Hematopoietic multipotent progenitor cell treated with erythropoietin and hydrocortisone succinate and interleukin-3 and kit ligand, for 6 days (in vitro differentiated cells): Measurements from ENCODE around the gene TMTC3.
"Not testable (repeated sequence)": the region's sequence is repeated elsewhere in the genome, so short reads cannot be mapped to it uniquely, and the experiment has no call there.

Source experiments
- DNase-seq: peaks from one replicate; pipeline ENCODE4 v3.0.0-alpha.2; 2015

Gene TMTC3

DNA sequence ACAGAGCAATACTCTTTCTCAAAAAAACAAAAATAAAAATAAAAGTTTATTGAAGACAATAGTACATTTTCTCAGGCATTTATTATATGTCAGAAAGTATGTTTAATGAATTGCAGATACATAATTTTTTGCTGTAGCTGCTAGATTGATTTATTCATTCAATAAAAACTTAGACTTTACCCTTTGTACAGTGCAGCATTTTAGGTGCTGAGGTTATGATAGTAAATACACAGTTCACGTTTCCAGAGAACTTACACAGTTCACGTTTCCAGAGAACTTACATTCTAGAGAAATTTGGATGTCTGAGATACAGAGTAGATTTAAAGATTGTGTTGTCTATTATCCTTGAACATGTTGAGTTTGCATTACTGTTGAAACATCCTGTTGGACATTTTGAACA lies 25.3 kb downstream of the TMTC3 start:
- no peak for DNase-seq

DNA sequence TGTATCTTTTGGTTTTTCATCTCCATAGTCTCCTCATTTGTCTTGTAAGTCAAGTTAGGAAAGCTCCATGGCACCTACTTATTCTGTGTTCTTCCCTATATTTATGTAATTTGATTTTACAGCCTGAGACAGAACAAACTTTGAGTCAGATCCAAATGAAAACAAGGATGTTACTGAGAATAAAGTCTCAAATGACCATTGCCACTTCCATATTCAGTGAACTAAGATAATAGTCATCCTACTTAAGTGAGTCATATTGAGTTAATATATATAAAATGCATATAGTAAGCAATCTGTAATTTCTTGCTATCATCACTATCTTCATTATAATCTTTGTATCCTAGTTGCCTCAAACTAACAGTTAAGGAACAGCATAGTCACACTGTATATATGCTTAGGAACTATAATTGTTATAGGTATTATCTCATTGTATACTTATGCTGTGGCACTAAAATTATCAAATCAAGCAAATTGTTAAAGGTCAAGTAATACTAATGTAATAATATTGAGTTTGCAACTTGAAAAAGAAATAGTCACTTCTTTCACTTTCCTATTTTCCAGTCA lies 30.8 kb downstream of the TMTC3 start:
- DNase-seq: no peak

DNA sequence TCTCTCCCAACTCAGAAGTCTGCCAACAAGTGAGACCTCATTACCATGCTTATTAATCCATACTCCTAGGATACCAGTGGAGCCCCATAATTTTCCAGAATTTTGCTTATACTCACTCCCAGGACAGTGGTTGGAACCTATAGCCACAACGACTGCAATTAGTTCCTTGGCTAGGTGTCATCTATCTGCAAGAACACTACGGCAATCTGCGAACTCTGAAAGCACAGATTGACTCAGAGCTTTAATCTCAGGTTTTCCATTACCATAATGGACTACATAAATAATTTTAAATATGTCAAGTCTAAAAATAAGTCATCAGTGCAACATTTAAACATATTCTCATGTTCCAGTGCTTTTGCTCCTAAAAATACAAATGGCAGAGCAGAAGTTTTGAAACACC lies 33.4 kb downstream of the TMTC3 start:
- no peak for DNase-seq

DNA sequence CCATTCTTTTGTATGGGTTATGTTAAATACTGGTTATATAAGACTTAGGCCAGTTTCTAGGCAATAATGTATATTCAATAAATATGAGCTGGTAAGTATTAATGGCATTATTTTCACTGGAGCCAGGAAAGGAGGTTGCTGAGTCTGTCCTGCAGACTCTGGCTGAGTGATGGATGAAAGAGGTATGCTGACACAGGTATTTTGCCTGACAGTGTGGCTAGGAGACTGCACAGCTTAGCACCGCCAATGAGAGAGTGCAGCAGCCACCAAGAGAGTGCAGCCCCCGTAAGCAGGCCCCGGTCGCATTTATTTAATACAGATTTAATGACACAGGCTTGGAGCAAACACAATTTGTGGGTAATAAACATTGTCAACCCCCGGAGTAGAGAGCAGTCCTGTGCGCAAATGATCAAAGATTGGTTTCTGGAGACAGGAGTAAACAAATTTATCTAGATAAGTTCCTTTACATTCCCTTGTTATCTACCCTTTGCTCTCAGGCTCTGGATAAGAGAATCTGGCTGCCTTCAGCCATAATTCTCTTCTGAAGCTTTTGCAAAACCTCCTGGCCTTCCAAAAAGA lies 37.4 kb downstream of the TMTC3 start:
- no peak for DNase-seq

DNA sequence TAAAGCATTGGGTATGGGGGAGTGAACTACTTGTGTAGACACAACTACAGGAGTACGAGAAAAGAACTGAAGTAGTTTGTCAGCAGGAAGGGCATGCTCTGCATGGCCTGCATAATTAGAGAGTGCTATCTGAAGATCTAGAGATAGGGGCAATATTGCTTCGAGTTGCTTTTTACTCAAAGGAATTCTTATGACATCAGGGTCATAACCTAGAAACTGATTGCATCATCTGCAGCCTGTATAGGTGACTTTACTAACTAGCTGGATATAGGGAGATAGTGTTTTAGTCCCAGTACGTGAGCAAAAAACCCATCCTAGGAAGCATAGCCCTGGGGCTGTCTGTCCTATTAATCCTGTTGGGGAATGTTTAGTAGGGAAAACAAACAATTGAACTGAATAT lies 39.8 kb downstream of the TMTC3 start:
- peak; percentile 9 for DNase-seq

DNA sequence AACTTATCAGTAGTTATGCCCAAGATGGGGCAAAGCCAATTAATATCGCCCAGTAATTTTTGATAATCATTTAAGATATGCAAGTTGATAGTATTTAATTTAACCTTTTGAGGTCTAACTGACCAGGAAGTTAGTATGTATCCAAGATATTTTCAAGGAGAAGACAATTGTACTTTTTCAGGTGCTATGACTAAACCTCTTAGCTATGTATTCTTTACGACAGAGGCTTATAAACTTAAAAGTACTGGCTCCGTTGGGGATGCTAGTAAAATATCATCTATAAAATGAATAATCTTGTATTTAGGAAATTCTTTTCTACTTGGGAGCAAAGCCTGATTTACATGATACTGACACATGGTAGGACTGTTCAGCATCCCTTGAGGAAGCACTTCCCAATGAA lies 40.3 kb downstream of the TMTC3 start:
- DNase-seq: no peak

DNA sequence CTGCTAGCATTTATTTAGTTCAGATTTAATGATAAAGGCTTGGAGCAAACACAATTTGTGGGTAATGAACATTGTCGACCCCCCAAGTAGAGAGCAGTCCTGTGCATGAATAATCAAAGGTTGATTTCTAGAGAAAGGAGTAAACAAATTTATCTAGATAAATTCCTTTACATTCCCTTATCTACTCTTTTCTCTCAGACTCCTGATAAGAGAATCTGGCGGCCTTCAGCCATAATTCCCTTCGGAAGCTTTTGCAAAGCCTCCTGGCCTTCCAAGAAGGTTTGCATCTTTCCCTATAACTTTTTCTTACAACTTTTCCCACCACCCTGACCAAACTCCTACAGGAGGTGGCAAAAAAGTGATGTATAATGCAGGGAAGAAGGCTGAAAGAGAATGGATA lies 42.1 kb downstream of the TMTC3 start:
- DNase-seq: no peak

DNA sequence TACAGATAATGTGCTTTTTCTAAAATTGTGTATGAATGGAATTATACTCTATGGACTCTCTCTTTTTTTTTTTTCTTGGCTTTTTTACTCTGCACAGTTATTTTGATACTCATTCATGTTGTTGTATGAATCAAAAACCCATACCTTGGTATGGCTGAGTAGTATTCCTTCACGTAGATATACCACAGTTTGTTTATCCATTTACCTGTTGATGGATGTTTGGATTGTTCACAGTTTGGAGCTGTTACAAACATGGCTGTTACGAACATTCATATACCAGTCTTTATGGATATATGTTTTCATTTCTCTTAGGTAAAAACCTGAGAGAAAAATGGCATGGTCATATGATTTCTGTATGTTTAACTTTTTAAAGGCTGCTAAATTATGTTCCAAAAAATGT lies 43.2 kb downstream of the TMTC3 start:
- DNase-seq: no peak

DNA sequence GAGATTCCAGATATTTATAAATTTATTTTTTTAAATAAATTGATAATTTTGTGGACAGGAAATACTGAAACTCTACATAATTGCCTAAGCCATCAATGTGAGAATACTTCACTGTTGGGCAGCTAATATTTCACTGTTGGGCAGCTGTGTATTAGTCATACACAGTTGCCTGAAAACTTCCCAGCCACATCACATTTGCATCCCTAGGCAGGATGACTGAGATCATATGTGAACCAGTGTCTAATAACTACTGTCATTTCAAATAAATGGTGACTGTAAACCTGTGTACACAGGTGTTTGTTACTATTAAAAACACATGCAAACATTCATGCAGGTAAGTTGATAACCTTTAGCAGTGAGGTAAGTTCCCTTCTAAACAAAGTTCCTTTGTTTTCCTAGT lies 43.9 kb downstream of the TMTC3 start:
- no peak for DNase-seq

DNA sequence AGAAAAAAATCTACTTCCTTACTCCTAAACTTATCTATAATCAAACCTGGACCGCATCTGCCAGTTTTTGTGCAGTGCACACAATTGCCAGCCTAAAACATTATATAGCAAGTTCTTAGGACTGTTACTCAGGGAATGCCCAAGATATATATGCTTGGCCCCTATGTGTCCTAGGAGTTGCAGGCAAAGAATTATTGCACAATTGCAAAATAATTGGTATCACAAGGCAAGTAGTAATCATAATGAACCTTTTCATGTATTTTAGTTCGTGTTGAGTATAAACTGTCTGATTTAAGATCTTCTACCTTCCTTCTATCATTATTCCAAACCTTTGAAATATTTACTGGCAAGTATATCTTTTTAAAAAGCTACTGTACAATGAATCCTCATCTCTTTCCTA lies 45.5 kb downstream of the TMTC3 start:
- DNase-seq: no peak

DNA sequence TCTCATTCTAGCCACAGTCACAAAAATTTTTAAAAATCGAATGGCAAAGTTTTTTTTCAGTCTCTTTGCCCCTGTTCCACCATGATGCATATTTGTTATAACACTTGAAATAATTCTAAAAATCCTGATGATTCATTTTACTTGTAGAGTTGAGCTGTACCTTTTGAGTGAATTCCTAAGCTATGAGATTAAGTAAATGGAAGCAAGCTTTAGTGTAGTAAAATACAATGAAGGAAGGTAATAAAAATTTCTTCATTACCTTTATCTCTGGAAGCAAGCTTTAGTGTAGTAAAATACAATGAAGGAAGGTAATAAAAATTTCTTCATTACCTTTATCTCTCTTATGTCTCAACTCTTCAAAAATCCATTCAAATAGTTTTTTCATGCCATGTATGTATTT lies 46.1 kb downstream of the TMTC3 start:
- DNase-seq: no peak

DNA sequence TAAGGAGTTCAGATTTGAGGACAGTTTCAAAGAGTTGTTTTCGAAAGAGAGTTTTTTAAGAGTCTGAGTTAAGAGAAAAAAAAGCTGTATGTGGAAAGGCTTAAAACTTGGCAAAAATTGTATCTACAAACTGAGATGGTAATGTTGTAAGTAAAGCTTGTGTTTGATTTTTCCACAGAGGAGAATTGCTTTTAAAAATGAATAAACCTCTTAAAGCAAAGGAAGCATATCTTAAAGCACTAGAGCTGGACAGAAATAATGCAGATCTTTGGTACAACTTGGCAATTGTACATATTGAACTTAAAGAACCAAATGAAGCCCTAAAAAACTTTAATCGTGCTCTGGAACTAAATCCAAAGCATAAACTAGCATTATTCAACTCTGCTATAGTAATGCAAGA lies 50.3 kb downstream of the TMTC3 start:
- no peak for DNase-seq

DNA sequence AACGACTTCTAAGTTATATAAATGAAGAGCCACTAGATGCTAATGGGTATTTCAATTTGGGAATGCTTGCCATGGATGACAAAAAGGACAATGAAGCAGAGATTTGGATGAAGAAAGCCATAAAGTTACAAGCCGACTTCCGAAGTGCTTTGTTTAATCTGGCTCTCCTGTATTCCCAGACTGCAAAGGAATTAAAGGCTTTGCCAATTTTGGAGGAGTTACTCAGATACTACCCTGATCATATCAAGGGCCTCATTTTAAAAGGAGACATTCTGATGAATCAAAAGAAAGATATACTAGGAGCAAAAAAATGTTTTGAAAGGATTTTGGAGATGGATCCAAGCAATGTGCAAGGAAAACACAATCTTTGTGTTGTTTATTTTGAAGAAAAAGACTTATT lies 52.8 kb downstream of the TMTC3 start:
- DNase-seq: no peak

DNA sequence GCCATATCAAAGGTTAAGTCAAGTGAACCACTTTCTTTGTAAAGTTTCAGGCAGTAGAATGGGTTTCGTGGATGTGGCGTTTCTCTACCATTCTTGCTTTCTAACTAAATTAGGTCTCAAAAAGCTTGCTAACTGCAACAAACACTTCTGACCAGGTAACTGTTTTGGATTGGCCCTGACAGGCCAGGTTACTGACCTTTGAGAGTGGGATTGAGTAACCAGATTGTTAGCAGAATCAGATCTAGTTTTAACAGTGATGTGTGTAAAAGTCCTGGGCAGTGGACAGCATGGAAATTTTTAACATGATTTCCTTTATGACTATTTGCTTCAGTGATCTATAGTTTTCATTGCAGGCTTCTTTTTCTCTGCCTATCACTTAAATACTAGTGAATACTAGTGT lies 57.9 kb downstream of the TMTC3 start:
- no peak for DNase-seq

DNA sequence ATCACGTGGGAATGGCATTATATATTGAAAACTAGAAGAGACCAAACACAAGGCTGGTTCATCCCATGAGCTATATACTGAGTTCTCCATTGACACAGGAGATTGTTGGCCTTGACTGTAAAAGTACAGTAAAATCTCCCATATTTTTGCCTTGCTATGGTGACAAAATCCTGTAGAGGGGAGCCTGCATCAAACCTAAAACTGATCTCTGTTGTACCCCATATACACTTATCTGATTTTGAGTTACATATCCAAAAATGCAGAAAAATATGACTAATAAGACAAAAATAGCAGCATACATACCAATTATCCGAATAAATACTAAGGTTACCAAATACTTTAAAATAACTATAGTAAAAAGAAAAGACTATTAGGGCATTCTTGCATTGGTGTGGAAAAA lies 60.4 kb downstream of the TMTC3 start:
- DNase-seq: no peak

DNA sequence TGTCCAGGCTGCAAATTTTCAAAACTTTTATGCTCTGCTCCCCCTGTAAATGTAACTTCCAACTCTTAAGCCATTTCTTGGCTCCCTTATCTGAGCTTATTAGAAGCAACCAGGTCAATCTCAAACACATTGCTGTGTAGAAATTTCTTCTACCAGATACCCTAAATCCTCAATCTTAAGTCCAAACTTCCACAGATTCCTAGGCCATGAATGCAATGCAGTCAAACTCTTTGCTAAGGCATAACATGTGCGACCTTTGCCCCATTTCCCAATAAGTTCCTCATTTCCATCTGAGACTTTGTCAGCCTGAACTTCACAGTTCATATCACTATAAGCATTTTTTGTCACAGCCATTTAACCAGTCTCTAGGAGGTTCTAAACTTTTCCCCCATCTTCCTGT lies 64.5 kb downstream of the TMTC3 start:
- DNase-seq: no peak

DNA sequence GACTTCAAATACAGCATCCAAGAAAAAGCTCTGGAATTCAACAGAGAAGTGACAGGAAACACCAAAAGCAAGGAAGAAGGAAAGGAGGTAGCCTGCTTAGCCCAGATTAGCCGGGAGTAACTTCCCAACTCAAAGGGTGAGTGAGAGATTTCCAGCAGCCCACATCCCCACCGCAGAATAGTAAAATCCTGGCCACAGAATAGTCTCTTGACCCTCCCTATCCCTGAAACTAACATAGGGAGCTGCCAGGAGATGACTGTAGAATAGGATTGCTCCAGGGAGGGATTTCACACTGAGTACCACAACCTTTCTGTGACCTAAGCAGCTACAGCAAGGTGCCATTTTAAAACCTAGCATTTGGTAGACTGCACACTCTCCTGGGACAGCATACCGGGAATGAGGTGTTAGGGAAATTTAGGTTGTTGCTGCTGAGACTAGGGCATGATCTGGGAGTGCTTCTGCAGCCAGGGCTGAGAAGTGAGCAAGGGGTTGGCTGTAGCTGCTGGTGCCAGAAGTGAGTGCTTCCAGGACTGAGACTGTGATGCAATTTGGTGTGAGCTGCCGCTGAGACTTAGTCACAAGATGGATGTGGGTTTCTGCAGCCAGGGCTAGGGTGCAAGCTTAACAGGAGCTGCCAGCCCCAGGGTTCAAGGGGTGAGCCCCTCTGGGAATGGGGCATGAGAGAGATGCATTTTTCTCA lies 66.0 kb downstream of the TMTC3 start:
- no peak for DNase-seq

DNA sequence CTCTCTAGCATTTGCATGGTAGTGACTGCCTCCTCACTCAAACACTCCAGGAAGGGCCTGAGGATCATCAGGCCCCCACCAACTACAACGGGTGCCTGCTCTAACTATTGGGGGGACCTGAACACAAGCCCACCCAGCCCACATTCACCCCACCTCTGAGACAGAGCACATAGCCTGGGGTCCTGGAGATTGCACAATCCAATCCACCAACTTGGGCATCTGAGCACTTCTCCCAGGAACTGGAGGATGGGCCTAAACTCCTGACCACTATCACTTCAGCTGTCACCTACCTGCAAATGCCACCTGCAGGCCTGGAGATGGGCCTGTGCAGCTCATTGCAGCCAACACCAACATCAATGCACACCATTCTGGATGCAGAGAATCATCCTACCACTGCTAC lies 66.6 kb downstream of the TMTC3 start:
- DNase-seq: no peak

DNA sequence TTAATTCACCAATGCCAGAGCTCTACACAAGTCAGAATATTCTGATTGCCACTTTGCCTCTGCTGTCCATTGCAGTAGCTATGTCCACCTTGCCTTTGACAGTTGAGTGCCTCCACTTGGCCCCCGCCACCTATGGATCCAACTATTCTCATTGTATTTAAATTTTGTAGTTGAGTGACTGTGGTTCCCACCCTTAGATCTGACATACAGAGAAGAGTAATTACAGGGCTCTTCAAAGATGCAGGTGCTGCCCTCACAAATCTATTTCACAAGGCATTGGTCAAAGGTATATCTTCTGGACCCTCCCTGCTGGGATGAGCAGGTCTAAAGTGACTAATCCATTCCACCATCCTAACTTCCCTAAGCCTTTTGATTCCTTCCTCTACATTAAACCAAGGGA lies 68.2 kb downstream of the TMTC3 start:
- not testable (repeated sequence) for DNase-seq

DNA sequence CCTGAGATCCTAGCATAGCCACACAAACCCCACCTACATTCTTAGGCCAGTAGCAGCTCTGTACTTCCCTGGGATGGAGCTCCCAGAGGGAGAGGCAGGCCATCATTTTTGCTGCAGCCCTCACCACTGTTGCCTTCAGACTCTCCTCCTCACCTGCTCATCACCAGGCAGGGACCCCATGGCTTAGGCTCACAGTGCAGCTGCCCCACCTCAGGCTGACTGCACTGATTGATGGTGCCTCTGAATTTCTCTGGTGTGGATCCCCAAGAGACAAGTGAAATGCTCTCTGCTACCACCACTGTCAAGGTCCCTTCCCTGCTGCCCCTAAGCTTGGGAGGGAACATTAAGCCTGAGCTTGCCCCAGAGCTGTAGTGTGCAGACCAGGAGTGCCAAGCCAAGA lies 76.2 kb downstream of the TMTC3 start:
- no peak for DNase-seq

DNA sequence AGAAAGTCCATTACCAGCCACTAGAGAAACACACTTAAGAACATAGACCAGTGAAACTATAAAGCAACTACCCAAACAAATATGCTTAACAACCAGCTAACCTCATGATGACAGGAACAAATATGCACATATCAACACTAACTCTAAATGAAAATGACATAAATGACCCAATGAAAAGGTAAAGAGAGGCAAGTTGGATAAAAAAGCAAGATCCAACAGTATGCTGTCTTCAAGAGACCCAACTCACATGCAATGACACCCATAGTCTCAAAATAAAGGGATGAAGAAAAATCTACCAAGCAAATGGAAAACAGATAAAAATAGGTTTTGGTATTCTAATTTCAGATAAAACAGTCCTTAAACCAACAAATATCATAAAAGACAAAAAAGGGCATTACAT lies 77.8 kb downstream of the TMTC3 start:
- DNase-seq: no peak

DNA sequence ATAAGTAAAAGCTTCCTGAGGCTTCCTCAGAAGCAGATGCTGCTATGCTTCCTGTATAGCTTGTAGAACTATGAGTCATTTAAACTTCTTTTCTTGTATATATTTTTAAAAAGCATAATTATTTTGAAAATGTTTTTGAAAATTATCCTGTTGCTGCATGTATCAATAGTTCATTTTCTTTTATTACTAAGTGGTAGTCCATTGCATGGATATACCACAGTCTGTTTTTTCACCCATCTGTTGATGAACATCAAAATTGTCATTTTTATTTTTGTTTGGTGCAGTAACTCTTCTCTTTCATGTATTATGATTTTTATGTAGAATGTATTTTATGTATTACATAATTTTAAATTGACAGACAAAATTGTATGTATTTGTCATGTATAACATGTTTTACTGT lies 81.4 kb downstream of the TMTC3 start:
- DNase-seq: no peak

DNA sequence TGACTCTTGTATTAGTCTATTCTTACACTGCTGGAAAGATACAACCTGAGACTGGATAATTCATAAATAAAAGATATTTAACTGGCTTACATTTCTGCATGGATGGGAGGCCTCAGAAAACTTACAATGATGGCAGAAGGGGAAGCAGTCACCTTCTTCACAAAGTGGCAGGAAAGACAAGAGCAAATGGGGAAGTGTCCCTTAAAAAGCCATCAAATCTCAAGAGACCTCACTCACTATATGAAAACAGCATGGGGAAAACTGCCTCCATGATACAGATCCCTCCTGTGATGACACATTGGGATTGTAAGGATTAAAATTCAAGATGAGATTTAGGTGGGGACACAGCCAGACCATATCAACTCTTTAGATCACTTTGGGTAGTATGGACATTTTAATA lies 83.7 kb downstream of the TMTC3 start:
- no peak for DNase-seq

DNA sequence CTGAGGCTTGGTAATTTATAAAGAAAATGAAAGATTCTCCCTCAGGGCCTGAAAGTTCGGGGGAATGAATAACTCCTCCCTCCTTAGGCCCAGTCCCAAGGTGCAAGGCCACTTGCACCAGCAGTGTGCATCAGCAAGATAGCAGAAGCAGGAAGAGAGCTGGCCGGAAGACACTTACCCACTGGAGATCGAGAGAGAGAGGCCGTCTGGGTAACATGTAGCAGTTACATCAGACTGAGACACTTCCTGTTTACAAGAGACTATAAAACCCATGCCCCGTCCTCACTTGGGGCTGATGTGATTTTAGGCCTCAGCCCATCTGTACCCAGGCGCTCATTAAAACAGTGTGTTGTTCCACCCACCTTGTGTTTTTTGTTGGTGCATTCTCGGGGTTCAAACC lies 85.2 kb downstream of the TMTC3 start:
- DNase-seq: peak; percentile 5

DNA sequence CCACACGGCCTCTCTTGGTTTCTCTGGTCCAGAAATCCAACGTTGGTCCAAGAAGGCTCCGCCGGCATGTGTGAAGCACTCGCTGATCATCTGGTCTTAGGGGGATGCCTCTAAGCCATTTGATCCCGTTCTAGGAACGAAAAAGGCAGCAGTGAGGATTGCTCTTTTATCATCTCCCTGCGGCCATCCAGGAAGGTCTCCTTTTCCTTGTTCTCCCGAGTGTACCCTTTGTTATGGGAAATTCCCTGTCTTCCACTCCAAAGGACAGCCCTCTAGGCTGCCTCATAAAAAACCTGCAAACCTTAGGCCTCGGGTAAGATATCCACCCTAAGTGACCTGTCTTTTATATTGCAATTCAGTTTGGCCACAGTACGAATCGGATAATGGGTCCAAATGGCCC lies 85.8 kb downstream of the TMTC3 start:
- DNase-seq: no peak
